Suprapubic skin (tissue), 4 donors: ENCODE results near the gene SHOX. TPM values are rescaled to one million over a fixed set of nuclear protein-coding genes. Genes with fewer than 3 reads are reported as not detected.

Source experiments
- DNase-seq, 2 donors: peaks; one replicate each; pipeline ENCODE4 v3.0.0-alpha.2; 2019; ENCODE audit warnings: low spot score in 2 of 2
- H3K27ac ChIP-seq: fragments of 200-600 bp; sonication (generic); one replicate; pipeline ENCODE4 v1.5.1; 2019
- H3K27me3 ChIP-seq: fragments of 200-600 bp; sonication (generic); one replicate; pipeline ENCODE4 v1.5.1; 2019
- H3K36me3 ChIP-seq: fragments of 200-600 bp; sonication (generic); one replicate; pipeline ENCODE4 v1.5.1; 2019
- H3K4me1 ChIP-seq: fragments of 200-600 bp; sonication (generic); one replicate; pipeline ENCODE4 v1.5.1; 2019
- H3K4me3 ChIP-seq: fragments of 200-600 bp; sonication (generic); one replicate; pipeline ENCODE4 v1.5.1; 2019; ENCODE audit warnings: mild to moderate bottlenecking
- H3K9me3 ChIP-seq: fragments of 200-600 bp; sonication (generic); one replicate; pipeline ENCODE4 v1.5.1; 2019
- EP300 ChIP-seq: sonication (generic); formaldehyde crosslinking; IDR thresholded peaks from one replicate; pipeline ENCODE4 v1.6.1; 2017; ENCODE audit warnings: antibody characterized with exemption
- POLR2A ChIP-seq, 2 donors: fragments of 450-650 bp; IDR thresholded peaks; one replicate each; pipeline ENCODE4 v1.6.1; 2017; ENCODE audit warnings: antibody characterized with exemption in 2 of 2, mild to moderate bottlenecking in 2 of 2, moderate library complexity in 2 of 2
- POLR2AphosphoS5 ChIP-seq, 3 donors: sonication (generic); formaldehyde crosslinking; IDR thresholded peaks; one replicate each; pipeline ENCODE4 v1.6.1; 2017; ENCODE audit warnings: antibody characterized with exemption in 3 of 3
- WGBS: methylation state at CpG from one replicate; pipeline ENCODE4 v1.1.5; 2018; 5-methylcytosine and 5-hydroxymethylcytosine counted together
- total RNA-seq, 4 donors: library from RNA; depleted of rRNA; stranded (reverse); fragments of >200 nt; gene quantifications; one replicate each; pipeline ENCODE4 v1.1.0, GENCODE V29; 2016
- TF ChIP-seq, protein P1 (sequence below), 2 donors: fragments of 200-600 bp in 1 of 2; fragments of 450-650 bp in 1 of 2; sonication (generic) in 1 of 2; IDR thresholded peaks; one replicate each; pipeline ENCODE4 v1.5.1; 2016 to 2019; ENCODE audit warnings: antibody characterized with exemption in 2 of 2, mild to moderate bottlenecking in 1 of 2, moderate library complexity in 1 of 2

SHOX gene
- total RNA-seq, 4 donors from 2014 or later: 0.16 to 0.32 (median 0.23) TPM; not detected in 1

DNA sequence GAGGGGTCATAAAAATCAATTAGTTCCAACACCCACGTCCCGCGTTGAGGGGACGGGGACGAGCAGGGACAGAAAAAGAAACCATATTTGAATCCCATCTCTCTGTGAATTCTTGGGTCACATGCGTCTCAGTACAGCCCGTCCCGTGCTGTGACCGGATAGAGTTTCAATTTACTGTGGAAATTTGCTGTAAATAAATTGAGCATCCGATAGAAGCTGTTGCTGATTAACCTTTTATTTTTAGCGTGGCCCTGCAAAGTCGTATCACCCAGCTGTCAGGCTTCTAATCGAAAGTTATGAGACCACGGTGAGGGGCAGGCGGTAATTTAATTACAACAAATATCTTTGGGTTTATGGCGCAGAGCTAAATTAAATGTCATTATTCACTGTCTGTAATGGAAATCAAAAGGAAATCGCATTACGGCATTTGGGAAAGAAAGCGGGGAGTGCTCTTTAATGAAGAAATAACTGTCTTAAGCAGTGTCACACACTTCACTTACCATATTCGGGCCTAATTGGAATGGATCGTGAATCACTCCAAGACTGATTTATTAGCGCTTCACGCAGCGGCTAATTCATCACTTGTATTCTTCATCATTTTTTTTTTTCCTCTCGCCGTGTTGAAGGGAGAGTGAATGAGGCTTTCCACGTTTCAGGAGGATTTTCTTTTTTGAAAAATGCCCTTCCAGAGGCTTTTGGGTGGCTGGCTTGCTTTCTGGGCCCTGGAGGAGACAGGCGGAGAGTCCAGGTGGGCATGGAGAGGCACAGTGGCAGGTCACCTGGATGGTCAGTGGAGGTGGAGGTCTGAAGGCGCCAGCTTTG is 7.3 kb downstream of the SHOX start:
- Histone ChIP-seq H3K36me3 (no peaks in the 10 kb centered on the region), H3K4me1 (no peaks in the 10 kb centered on the region), H3K27ac (no peak overlapping the region), H3K9me3 (no peaks in the 10 kb centered on the region), H3K4me3 (no peak overlapping the region), H3K27me3 (peaks cover 90% of the 10 kb centered on the region)
- 3% methylated on average over 28 of the region's 29 CpGs for WGBS
- TF ChIP-seq POLR2AphosphoS5 (IDR thresholded peaks at IDR 0.05) (no peak), POLR2A (IDR thresholded peaks at IDR 0.05) (no peak), EP300 (no peak)
- TF ChIP-seq, protein P1, sequence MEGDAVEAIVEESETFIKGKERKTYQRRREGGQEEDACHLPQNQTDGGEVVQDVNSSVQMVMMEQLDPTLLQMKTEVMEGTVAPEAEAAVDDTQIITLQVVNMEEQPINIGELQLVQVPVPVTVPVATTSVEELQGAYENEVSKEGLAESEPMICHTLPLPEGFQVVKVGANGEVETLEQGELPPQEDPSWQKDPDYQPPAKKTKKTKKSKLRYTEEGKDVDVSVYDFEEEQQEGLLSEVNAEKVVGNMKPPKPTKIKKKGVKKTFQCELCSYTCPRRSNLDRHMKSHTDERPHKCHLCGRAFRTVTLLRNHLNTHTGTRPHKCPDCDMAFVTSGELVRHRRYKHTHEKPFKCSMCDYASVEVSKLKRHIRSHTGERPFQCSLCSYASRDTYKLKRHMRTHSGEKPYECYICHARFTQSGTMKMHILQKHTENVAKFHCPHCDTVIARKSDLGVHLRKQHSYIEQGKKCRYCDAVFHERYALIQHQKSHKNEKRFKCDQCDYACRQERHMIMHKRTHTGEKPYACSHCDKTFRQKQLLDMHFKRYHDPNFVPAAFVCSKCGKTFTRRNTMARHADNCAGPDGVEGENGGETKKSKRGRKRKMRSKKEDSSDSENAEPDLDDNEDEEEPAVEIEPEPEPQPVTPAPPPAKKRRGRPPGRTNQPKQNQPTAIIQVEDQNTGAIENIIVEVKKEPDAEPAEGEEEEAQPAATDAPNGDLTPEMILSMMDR (IDR thresholded peaks at IDR 0.05): no peak
- no peak for DNase-seq

- Histone ChIP-seq H3K4me1 (no peaks in the 10 kb centered on the region), H3K4me3 (no peak overlapping the region), H3K9me3 (no peaks in the 10 kb centered on the region), H3K36me3 (no peaks in the 10 kb centered on the region), H3K27ac (no peak overlapping the region), H3K27me3 (peaks cover 90% of the 10 kb centered on the region)
- WGBS: 18% methylated on average over 16 of the region's 18 CpGs
- no peak for TF ChIP-seq POLR2AphosphoS5 (IDR thresholded peaks at IDR 0.05)
- TF ChIP-seq EP300: no peak
- TF ChIP-seq POLR2A (IDR thresholded peaks at IDR 0.05): no peak
- TF ChIP-seq, protein P1 (IDR thresholded peaks at IDR 0.05): no peak
- no peak for DNase-seq
Measured at GRCh38 chrX:638482-639131, 8.0 kb downstream of the SHOX start.

- peaks cover 90% of the 10 kb centered on the region for H3K27me3 ChIP-seq
Measured at GRCh38 chrX:639151-639550, 8.6 kb downstream of the SHOX start.

GRCh38 chrX:640641-641040 is 10.1 kb downstream of the SHOX start:
- H3K36me3 ChIP-seq: no peaks in the 10 kb centered on the region
- H3K27me3 ChIP-seq: peaks cover 85% of the 10 kb centered on the region
- no peak for DNase-seq
- 27% methylated on average over 6 of the region's 10 CpGs for WGBS
- TF ChIP-seq POLR2AphosphoS5 (IDR thresholded peaks at IDR 0.05): no peak
- TF ChIP-seq POLR2A (IDR thresholded peaks at IDR 0.05): no peak
- TF ChIP-seq EP300: no peak
- TF ChIP-seq, protein P1 (IDR thresholded peaks at IDR 0.05): no peak
- H3K9me3 ChIP-seq: no peaks in the 10 kb centered on the region
- H3K27ac ChIP-seq: no peak overlapping the region
- H3K4me1 ChIP-seq: no peaks in the 10 kb centered on the region
- no peak overlapping the region for H3K4me3 ChIP-seq

More at GRCh38 chrX:639151-639550, 8.6 kb downstream of the SHOX start:
- H3K9me3 ChIP-seq: no peaks in the 10 kb centered on the region
- no peak overlapping the region for H3K4me3 ChIP-seq
- no peak overlapping the region for H3K27ac ChIP-seq
- H3K36me3 ChIP-seq: no peaks in the 10 kb centered on the region
- no peaks in the 10 kb centered on the region for H3K4me1 ChIP-seq
- TF ChIP-seq POLR2A (IDR thresholded peaks at IDR 0.05): no peak
- TF ChIP-seq, protein P1 (IDR thresholded peaks at IDR 0.05): no peak
- TF ChIP-seq EP300: no peak
- no peak for TF ChIP-seq POLR2AphosphoS5 (IDR thresholded peaks at IDR 0.05)
- WGBS: 5% methylated on average over 7 of the region's 9 CpGs
- no peak for DNase-seq
